GM18498 (cell line): ENCODE data around the gene IZUMO4.

ENCODE experiments used
- ATAC-seq: cut with Tn5 transposase; IDR thresholded peaks from one replicate; pipeline ENCODE4 v1.9.1; 2021; ENCODE audit warnings: mild to moderate bottlenecking, moderate library complexity; ENCODE audit not compliant: unreplicated experiment

Gene IZUMO4

GRCh38 chr19:2103045-2103707 is 6.5 kb downstream of the IZUMO4 start:
- ATAC-seq, result no peak

- no peak for ATAC-seq
These were observed 11.7 kb downstream of the IZUMO4 start for GRCh38 chr19:2108251-2109016.

GRCh38 chr19:2109046-2109864 is 12.5 kb downstream of the IZUMO4 start:
- no peak for ATAC-seq

- ATAC-seq, result no peak
These were observed 14.1 kb downstream of the IZUMO4 start for GRCh38 chr19:2110822-2111221.

GRCh38 chr19:2111425-2111824 is 14.7 kb downstream of the IZUMO4 start:
- no peak for ATAC-seq

- no peak for ATAC-seq
These were observed 15.2 kb downstream of the IZUMO4 start for GRCh38 chr19:2111886-2112285.

GRCh38 chr19:2112516-2113320 is 16.0 kb downstream of the IZUMO4 start:
- no peak for ATAC-seq

GRCh38 chr19:2113439-2114211 is 16.9 kb downstream of the IZUMO4 start:
- ATAC-seq, result no peak

GRCh38 chr19:2114218-2114617 is 17.5 kb downstream of the IZUMO4 start:
- no peak for ATAC-seq

GRCh38 chr19:2114821-2115220 is 18.1 kb downstream of the IZUMO4 start:
- no peak for ATAC-seq

- ATAC-seq, result no peak
These were observed 18.6 kb downstream of the IZUMO4 start for GRCh38 chr19:2115324-2115723.

GRCh38 chr19:2115911-2116426 is 19.3 kb downstream of the IZUMO4 start:
- ATAC-seq, result no peak

- no peak for ATAC-seq
These were observed 19.8 kb downstream of the IZUMO4 start for GRCh38 chr19:2116507-2116906.

- ATAC-seq, result no peak
These were observed 20.7 kb downstream of the IZUMO4 start for GRCh38 chr19:2117215-2117960.

GRCh38 chr19:2118438-2118837 is 21.7 kb downstream of the IZUMO4 start:
- ATAC-seq, result no peak

GRCh38 chr19:2119921-2120785 is 23.4 kb downstream of the IZUMO4 start:
- no peak for ATAC-seq

- no peak for ATAC-seq
These were observed 24.1 kb downstream of the IZUMO4 start for GRCh38 chr19:2120821-2121220.

GRCh38 chr19:2121416-2122051 is 24.8 kb downstream of the IZUMO4 start:
- no peak for ATAC-seq
